Stimulated activated naive CD8-positive, alpha-beta T cell treated with anti-CD3 and anti-CD28 coated beads, Interleukin-15, amount 100 ng/mL, for 72 hours (primary cell): ENCODE measurements around the gene SFXN4.
"Not testable (repeated sequence)": the region's sequence is repeated elsewhere in the genome, so short reads cannot be mapped to it uniquely, and the experiment has no call there.

Experiments used
- ATAC-seq: fragments of 150-1000 bp; cut with Tn5 transposase; 2 replicates; pipeline ENCODE4 v1.10.0; 2021; ENCODE audit warnings: mild to moderate bottlenecking, moderate library complexity
- DNase-seq, 2 donors: peaks; one replicate each; pipeline ENCODE4 v3.0.0; 2021 to 2022
- H3K27ac Mint-ChIP-seq, 2 donors: one replicate each; pipeline ENCODE4 v1.8.0; 2022; ENCODE audit warnings: mild to moderate bottlenecking in 2 of 2, mixed read lengths in 2 of 2, moderate library complexity in 2 of 2
- H3K27me3 Mint-ChIP-seq: one replicate; pipeline ENCODE4 v1.8.0; 2022; ENCODE audit warnings: mixed read lengths
- H3K4me1 Mint-ChIP-seq: one replicate; pipeline ENCODE4 v1.8.0; 2022; ENCODE audit warnings: mild to moderate bottlenecking, mixed read lengths
- H3K4me3 Mint-ChIP-seq, 2 donors: one replicate each; pipeline ENCODE4 v1.8.0; 2022; ENCODE audit warnings: mild to moderate bottlenecking in 2 of 2, mixed read lengths in 2 of 2, moderate library complexity in 1 of 2
- H3K9me3 Mint-ChIP-seq, 2 donors: one replicate each; pipeline ENCODE4 v1.8.0; 2022; ENCODE audit warnings: mixed read lengths in 2 of 2

Gene SFXN4

DNA sequence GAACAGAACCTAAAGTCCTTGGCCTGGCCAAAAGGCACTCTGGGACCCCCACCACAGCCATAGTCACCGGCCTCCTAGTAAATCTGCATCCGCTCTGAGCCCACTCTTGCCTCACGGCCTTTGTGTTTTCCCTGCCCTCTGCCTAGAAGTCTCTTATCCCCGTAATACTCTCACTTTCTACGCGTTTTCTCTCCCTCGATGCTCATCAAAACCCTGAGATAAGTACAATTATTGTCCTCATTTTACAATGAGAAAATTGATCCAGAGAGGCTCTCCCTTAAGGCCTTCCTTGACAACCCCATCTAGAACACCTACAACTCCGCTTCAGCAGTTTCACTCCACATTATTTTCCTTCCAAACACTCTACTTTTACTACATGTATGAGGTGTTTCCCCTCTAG, 1.5 kb upstream of the SFXN4 start:
- H3K4me1 Mint-ChIP-seq, result peaks cover 45% of the 10 kb centered on the region

DNA sequence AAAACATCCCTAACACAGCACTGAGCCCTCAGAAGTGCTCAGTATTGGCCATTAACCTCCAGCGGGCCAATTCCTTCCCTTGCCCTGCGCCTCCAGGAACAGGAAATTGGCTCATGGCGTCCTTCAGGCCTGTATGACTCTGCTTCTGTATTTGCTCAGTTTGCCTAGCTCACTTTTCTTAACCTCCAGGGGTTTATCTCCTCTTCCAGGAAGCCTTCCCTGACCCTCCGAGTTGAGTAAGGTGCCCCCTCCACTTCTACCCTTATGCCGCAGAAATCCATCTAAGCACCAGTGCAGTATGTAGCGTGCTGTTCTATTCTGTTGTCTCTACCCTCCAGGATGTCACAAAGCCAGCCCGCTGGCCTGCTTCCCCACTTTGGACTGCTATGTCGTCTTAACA, 1.1 kb upstream of the SFXN4 start:
- Mint-ChIP-seq H3K9me3 (no peaks in the 10 kb centered on the region), H3K4me1 (peaks cover 49% of the 10 kb centered on the region), H3K27me3 (no peaks in the 10 kb centered on the region), H3K27ac (peak overlapping the region; percentile 94 to 97), H3K4me3 (peak overlapping the region; percentile 88 to 93)
- no peak for DNase-seq
- no peak for ATAC-seq

More for the DNA sequence above, 1.5 kb upstream of the SFXN4 start:
- H3K9me3 Mint-ChIP-seq, result no peaks in the 10 kb centered on the region
- H3K27ac Mint-ChIP-seq, result peak overlapping the region; percentile 1 to 94
- peak overlapping the region; percentile 88 to 93 for H3K4me3 Mint-ChIP-seq
- no peaks in the 10 kb centered on the region for H3K27me3 Mint-ChIP-seq
- DNase-seq (no peak), ATAC-seq (no peak)

DNA sequence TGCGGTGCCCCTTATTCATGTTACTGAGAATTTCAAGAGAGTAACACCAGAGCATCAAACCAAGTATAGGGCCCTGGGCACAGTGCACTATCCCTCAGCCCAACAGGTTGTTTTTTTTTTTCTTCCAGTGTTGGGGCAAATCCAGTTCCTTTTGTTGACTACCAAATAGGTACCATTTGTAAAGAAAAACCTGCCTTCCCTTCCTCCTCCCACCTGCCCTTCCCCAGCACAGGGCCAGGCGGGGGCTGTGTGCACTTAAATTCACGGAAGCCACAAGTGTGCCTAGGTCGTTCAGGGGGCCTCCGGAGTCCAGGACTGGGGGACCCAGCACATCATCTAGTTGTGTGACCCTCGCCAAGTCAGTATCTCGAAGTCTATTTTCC, 595 bp upstream of the SFXN4 start:
- Mint-ChIP-seq H3K9me3 (no peaks in the 10 kb centered on the region), H3K4me1 (peaks cover 52% of the 10 kb centered on the region), H3K27me3 (no peaks in the 10 kb centered on the region), H3K4me3 (peak overlapping the region; percentile 88 to 93), H3K27ac (peak overlapping the region; percentile 94 to 97)
- ATAC-seq (peak; percentile 37), DNase-seq (no peak)

DNA sequence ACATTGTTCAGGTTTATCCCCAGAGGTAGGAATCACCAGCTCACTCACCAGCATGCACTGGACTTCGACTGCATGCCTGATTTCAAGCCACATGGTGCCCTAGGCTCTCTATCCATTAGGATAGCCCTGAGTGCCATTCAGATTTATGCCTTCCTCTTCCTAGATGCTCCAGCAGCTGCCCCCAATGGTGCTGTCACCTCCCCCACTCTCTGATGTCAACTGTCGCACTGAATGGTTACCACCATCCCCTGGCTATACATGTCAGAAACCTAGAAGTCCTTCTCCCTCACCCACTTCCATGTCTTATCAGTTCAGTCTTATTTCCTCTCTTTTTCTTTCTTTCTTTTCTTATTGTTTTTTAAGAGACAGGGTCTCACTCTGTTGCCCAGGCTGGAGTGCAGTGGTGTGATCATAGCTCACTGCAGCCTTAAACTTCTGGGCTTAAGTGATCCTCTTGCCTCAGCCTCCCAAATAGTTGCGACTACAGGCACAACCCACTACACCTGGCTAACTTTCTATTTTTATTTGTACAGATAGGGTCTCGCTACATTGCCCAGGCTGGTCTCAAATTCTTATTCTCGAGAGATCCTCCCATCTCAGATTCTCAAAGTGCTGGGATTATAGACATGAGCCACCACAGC, 2.9 kb downstream of the SFXN4 start:
- DNase-seq (no peak), ATAC-seq (no peak)
- no peaks in the 10 kb centered on the region for H3K9me3 Mint-ChIP-seq
- no peaks in the 10 kb centered on the region for H3K27me3 Mint-ChIP-seq
- H3K27ac Mint-ChIP-seq, result no peak overlapping the region
- peaks cover 52% of the 10 kb centered on the region for H3K4me1 Mint-ChIP-seq
- no peak overlapping the region for H3K4me3 Mint-ChIP-seq

- H3K4me3 Mint-ChIP-seq, result no peak overlapping the region
- H3K9me3 Mint-ChIP-seq, result no peaks in the 10 kb centered on the region
- DNase-seq, result no peak
- H3K27ac Mint-ChIP-seq, result no peak overlapping the region
- H3K27me3 Mint-ChIP-seq, result no peaks in the 10 kb centered on the region
- no peak for ATAC-seq
- peaks cover 47% of the 10 kb centered on the region for H3K4me1 Mint-ChIP-seq
These were observed 3.6 kb downstream of the SFXN4 start for GRCh38 chr10:119161680-119162451.

DNA sequence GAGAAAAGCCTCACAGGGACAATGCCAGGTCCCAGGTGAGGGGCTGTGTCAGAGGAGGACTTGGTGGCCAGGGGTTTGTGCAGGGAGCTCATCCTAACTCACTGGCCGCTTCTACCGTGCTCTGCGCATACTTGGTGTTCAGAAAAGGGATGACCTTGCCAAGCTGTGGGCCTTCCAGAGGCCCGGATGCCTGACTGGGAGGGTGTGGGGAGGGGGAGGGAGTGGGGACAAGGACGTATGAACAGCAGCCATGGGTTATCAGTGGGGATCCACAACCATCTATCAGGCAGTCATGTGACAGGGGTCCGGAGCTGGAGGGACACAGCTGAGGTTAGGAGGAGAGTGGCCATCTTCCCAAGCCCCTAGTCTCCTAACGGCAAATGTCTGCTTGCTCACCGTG, 6.2 kb downstream of the SFXN4 start:
- DNase-seq, result no peak
- Mint-ChIP-seq H3K27me3 (no peaks in the 10 kb centered on the region), H3K9me3 (no peaks in the 10 kb centered on the region), H3K4me3 (no peak overlapping the region), H3K4me1 (peaks cover 31% of the 10 kb centered on the region), H3K27ac (no peak overlapping the region)
- no peak for ATAC-seq

- no peak overlapping the region for H3K4me3 Mint-ChIP-seq
- DNase-seq, result no peak
- H3K9me3 Mint-ChIP-seq, result no peaks in the 10 kb centered on the region
- no peaks in the 10 kb centered on the region for H3K4me1 Mint-ChIP-seq
- no peak overlapping the region for H3K27ac Mint-ChIP-seq
- no peaks in the 10 kb centered on the region for H3K27me3 Mint-ChIP-seq
- no peak for ATAC-seq
These were observed 11.9 kb downstream of the SFXN4 start for GRCh38 chr10:119153661-119154060.

GRCh38 chr10:119153041-119153440, 12.5 kb downstream of the SFXN4 start:
- ATAC-seq (no peak), DNase-seq (no peak)
- H3K27me3 Mint-ChIP-seq, result no peaks in the 10 kb centered on the region
- H3K4me3 Mint-ChIP-seq, result no peak overlapping the region
- H3K9me3 Mint-ChIP-seq, result no peaks in the 10 kb centered on the region
- H3K27ac Mint-ChIP-seq, result peak overlapping the region in 1 of 2 donors; percentile 44
- no peaks in the 10 kb centered on the region for H3K4me1 Mint-ChIP-seq

- DNase-seq, ATAC-seq: not testable (repeated sequence)
These were observed 13.9 kb downstream of the SFXN4 start for GRCh38 chr10:119151601-119152000.

GRCh38 chr10:119149729-119150128, 15.8 kb downstream of the SFXN4 start:
- H3K4me3 Mint-ChIP-seq, result no peak overlapping the region
- no peak for DNase-seq
- no peaks in the 10 kb centered on the region for H3K4me1 Mint-ChIP-seq
- no peak for ATAC-seq
- no peaks in the 10 kb centered on the region for H3K9me3 Mint-ChIP-seq
- H3K27ac Mint-ChIP-seq, result no peak overlapping the region
- H3K27me3 Mint-ChIP-seq, result no peaks in the 10 kb centered on the region

More at GRCh38 chr10:119151601-119152000, 13.9 kb downstream of the SFXN4 start:
- not testable (repeated sequence) for H3K27me3 Mint-ChIP-seq, H3K9me3 Mint-ChIP-seq, H3K4me3 Mint-ChIP-seq, H3K4me1 Mint-ChIP-seq, H3K27ac Mint-ChIP-seq

DNA sequence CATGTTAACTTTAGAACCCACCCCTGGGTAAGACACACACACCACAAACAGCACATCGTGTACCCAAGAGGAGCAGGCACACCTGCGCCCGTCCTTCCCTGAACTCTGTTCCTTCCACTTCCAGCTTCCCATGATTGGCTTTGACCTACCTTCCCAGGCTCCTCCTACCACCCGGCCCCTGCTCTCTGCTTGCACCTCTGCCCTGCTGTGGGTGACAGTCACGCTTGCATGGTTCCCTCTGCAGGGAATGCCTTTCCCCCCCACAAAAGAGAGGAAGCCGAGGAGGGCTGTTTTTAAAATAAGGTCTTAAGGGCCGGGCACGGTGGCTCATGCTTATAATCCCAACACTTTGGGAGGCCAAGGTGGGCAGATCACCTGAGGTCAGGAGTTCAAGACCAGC, 16.4 kb downstream of the SFXN4 start:
- no peaks in the 10 kb centered on the region for H3K4me1 Mint-ChIP-seq
- ATAC-seq, result no peak
- H3K27ac Mint-ChIP-seq, result peak overlapping the region in 1 of 2 donors; percentile 56
- no peak for DNase-seq
- H3K9me3 Mint-ChIP-seq, result no peaks in the 10 kb centered on the region
- H3K4me3 Mint-ChIP-seq, result no peak overlapping the region
- no peaks in the 10 kb centered on the region for H3K27me3 Mint-ChIP-seq

DNA sequence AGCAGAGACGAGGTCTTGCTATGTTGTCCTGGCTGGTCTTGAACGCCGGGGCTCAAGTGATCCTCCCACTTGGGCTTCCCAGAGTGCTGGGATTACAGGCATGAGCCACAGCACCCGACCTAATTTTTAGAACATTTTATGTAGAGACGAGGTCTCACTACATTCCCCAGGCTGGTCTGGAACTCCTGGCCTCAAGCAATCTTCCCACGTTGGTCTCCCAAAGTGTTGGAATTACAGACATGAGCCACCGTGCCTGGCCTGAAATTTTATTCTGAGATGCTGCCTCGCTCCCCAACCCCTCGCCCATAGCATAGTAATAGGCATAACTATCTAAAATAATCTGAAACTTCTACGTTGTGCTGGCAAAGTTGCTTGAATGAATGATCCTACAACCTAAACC, 21.9 kb downstream of the SFXN4 start:
- no peak overlapping the region for H3K4me3 Mint-ChIP-seq
- DNase-seq (no peak), ATAC-seq (no peak)
- H3K4me1 Mint-ChIP-seq, result peaks cover 11% of the 10 kb centered on the region
- no peaks in the 10 kb centered on the region for H3K27me3 Mint-ChIP-seq
- H3K9me3 Mint-ChIP-seq, result no peaks in the 10 kb centered on the region
- no peak overlapping the region for H3K27ac Mint-ChIP-seq

- H3K27ac Mint-ChIP-seq, result peak overlapping the region; percentile 2 to 21
- DNase-seq, result no peak
These were observed 24.8 kb downstream of the SFXN4 start for GRCh38 chr10:119140603-119141245.

GRCh38 chr10:119139464-119140067, 25.9 kb downstream of the SFXN4 start:
- ATAC-seq (peak; percentile 91), DNase-seq (peak; percentile 49 to 57)
- Mint-ChIP-seq H3K27me3 (no peaks in the 10 kb centered on the region), H3K27ac (peak overlapping the region; percentile 47 to 65), H3K4me3 (no peak overlapping the region), H3K9me3 (no peaks in the 10 kb centered on the region), H3K4me1 (peaks cover 16% of the 10 kb centered on the region)

More at GRCh38 chr10:119140603-119141245, 24.8 kb downstream of the SFXN4 start:
- no peak overlapping the region for H3K4me3 Mint-ChIP-seq
- H3K27me3 Mint-ChIP-seq, result no peaks in the 10 kb centered on the region
- H3K4me1 Mint-ChIP-seq, result peaks cover 16% of the 10 kb centered on the region
- no peaks in the 10 kb centered on the region for H3K9me3 Mint-ChIP-seq
- ATAC-seq, result no peak

DNA sequence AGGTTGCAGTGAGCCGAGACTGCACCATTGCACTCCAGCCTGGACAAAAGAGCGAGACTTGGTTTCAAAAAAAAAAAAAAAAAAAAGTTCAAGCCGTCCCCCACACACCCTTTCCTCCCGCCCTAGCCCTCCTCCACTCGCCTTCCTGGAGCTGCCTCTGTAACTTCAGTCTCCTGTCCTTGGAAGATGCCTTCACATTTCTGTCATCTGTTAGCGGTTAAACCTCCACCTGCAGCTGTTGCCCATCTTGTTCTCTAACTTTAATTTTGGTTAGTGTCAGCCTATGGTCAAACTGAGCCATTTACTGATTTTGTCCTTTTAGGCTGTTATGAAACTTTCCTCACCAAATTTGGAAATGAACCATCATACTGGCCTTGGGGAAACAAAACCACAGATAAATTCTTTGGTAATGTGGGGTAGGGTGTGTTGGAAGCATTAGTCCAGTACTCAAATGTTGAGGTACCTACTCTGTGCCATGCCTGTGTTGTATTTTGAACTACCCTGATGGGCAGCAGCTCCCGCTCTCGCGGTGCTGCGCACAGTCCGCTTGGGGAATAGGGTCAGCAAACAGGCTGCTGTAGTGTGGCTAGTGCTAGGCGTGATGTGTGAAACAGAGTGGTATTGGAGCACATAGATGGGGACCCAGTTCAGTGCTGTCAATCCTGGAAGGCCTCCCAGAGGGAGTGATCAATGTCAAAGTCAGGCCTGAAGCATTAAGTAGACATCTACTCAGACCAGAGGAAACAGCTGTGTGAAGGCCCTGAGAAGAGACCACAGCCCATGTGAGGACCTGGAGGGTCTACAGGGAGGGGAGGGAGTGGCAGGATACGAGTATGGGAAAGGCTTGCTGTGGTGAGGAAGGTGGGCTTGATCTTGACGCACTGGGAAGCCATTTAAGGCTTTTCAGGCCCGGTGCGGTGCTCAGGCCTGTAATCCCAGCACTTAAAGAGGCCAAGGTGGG, 26.9 kb downstream of the SFXN4 start:
- no peak overlapping the region for H3K4me3 Mint-ChIP-seq
- ATAC-seq (no peak), DNase-seq (no peak)
- peaks cover 21% of the 10 kb centered on the region for H3K4me1 Mint-ChIP-seq
- no peaks in the 10 kb centered on the region for H3K27me3 Mint-ChIP-seq
- peak overlapping the region in 1 of 2 donors; percentile 50 for H3K27ac Mint-ChIP-seq
- H3K9me3 Mint-ChIP-seq, result no peaks in the 10 kb centered on the region
